GM19328 (cell line): ENCODE measurements around the gene TAOK2.
"Not testable (repeated sequence)": the region's sequence is repeated elsewhere in the genome, so short reads cannot be mapped to it uniquely, and the experiment has no call there.

Experiments used
- ATAC-seq: cut with Tn5 transposase; IDR thresholded peaks from one replicate; pipeline ENCODE4 v1.9.1; 2021; ENCODE audit warnings: mild to moderate bottlenecking, moderate library complexity; ENCODE audit not compliant: unreplicated experiment

The TAOK2 gene

GRCh38 chr16:30018731-30019158 is 45.1 kb downstream of the TAOK2 start:
- no peak for ATAC-seq

DNA sequence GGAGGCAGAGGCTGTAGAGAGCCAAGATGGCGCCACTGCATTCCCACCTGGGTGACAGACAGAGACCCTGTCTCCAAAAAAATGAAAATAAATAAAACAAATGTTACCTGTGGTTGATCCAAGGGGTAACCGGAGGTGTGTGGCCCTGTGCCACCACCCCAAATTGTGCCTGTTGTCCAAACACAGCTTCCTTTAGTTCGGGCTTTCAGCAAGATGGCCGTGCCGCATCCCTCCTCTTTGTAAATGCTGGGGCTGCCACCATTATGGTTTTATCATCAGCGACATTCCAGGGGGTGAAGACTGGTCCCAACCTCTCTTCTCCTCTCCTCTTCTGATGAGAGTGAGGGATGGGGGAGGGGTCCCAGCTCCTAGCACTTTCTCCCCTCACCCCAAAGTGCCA is 49.2 kb downstream of the TAOK2 start, which contains the start of gene C16orf92:
TSS of gene C16orf92 (plus strand) at position 312 of the 400 bp plus-strand sequence. CDS start 143 bp downstream, outside the sequence.
- no peak for ATAC-seq

GRCh38 chr16:30023586-30023985 is 49.9 kb downstream of the TAOK2 start:
- ATAC-seq = no peak

DNA sequence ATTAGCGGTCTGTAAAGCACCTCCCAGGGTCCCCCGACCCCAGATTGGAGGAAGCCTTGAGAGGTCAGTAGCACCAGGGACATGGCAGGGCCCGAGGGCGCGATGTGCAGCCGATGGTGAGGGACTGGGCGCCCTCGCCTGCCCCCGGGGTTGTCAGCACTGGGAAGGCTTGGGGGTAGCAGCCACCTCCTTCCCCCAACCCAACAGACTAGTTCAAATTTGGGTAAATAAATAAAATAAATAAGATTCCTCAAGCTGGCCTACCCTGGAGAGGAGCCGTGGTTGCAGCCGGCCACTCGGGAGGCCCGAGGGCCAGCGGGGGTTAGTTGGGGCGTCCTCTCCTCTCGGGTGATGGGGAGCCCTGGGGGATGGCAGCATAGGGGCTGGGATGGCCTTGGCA is 50.8 kb downstream of the TAOK2 start:
- no peak for ATAC-seq

GRCh38 chr16:30025156-30025555 is 51.5 kb downstream of the TAOK2 start:
- ATAC-seq = no peak

GRCh38 chr16:30025574-30025973 is 51.9 kb downstream of the TAOK2 start:
- no peak for ATAC-seq

DNA sequence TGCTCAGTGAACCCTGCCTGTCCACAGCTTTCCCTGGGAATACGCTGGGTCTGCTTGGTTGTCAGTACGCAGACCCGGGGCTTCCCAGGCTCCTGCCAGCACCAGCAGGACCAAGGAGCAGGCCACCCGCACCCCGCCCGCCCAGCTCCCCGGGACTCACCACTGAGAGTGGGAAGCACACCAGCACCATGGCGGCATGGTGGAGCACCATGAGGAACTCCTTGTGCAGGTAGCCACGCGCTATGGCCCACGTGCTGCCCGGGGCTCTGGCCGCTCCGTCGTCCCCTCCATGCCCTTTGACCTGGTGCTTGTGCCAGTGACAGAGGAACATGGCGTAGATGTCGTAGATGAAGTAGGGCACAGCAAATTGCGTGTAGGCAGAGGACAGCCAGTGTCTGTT is 52.8 kb downstream of the TAOK2 start:
- no peak for ATAC-seq

- no peak for ATAC-seq
Measured at GRCh38 chr16:30027588-30028437, 54.1 kb downstream of the TAOK2 start.

- ATAC-seq = no peak
Measured at GRCh38 chr16:30028438-30029076, 54.9 kb downstream of the TAOK2 start.

GRCh38 chr16:30030011-30030685 is 56.5 kb downstream of the TAOK2 start:
- ATAC-seq = no peak

DNA sequence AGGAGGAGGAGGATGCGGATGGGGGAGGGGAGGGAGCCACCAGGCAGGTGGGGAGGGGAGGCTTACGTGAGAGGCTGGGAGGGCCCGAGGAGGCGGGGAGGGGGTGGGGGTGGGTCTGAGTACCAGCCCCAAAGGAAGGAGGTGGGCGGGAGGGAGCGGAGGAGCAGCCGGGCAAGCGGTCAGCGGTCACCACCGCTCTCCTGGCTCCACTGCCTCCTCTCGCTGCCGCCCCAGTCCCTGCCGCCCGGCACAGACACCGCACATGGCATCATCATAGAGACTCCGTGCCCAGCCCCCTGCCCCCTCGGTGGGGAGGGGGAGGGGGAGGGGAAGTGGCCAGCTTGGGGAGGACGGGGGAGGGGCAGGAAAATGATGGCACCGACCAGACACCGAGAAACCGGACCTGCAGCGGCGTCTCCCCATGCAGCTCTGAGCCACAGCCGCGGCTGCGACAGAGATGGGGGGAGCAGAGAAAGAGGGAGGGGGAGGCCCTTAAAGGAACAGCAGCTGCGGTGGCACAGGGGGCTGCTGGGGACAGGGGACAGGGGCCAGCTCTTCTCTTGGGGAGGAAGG is 57.3 kb downstream of the TAOK2 start, which contains the start of gene TLCD3B:
TSS of gene TLCD3B (minus strand) at position 431 of the 573 bp plus-strand sequence. CDS start 744 bp downstream, outside the sequence.
- ATAC-seq = no peak

GRCh38 chr16:30031477-30031918 is 57.8 kb downstream of the TAOK2 start:
- ATAC-seq = no peak

- ATAC-seq = no peak
Measured at GRCh38 chr16:30032083-30032819, 58.6 kb downstream of the TAOK2 start.

DNA sequence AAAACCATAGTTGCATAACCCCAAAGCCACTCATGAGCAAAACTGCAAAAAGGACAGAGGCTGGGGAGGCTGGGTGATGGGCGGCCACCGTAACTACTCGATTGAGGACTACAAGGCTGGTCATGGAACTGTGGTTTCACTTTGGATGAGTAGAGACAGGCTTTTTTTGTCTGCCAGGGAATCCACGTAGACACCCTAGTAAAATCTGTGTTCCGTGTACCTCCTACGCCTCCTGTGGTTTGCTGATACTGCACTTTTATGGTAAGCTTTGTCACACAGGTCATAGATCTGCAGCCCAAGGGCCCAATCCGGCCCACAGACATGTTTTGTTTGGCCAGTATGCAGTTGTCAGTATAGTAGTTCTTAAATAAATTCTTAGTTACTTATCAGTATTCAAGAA is 59.6 kb downstream of the TAOK2 start:
- ATAC-seq = no peak

DNA sequence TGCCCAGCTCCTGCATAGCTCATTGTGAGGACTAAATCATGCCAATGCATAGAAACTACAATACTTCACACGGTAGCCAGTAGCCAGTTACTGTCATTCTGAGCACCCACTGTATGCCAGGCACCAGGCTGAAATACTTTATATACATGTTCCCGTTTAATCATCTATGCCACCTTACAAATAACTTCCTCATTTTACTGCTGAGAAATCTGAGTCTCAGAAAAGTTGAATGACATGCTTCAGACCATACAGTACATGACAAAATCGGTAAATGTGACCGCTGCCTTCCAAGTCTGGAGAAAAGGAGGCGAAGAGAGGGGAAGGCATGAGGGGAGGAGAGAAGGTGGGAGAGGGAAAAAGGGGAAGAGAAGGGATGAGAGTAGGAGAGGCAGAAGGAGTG is 66.6 kb downstream of the TAOK2 start:
- no peak for ATAC-seq

GRCh38 chr16:30040690-30041089 is 67.0 kb downstream of the TAOK2 start:
- not testable (repeated sequence) for ATAC-seq

DNA sequence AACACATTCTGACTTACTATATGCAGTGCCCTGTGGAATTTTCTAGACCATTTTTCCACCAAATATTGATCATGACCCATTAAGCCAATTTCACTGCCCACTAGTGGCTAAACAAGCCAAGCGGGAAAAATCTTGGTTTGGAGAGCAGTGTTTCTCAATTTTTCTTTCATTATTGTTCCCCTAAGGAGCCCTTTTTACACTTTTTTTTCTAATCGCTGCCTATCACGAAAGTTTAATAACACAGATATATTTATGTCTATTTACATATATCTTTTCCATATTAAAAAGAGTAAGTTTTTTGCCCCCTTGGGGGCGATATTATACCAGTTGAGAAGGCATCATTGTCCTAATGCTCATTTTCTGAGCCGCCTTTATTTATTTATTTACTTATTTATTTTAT is 68.2 kb downstream of the TAOK2 start:
- ATAC-seq = no peak
